HG02943 (cell line): Measurements from ENCODE around the gene MRPS6.

ENCODE experiments used
- ATAC-seq: cut with Tn5 transposase; IDR thresholded peaks from one replicate; pipeline ENCODE4 v1.9.1; 2021; ENCODE audit warnings: mild to moderate bottlenecking, low read depth, moderate library complexity; ENCODE audit not compliant: unreplicated experiment

MRPS6 gene

DNA sequence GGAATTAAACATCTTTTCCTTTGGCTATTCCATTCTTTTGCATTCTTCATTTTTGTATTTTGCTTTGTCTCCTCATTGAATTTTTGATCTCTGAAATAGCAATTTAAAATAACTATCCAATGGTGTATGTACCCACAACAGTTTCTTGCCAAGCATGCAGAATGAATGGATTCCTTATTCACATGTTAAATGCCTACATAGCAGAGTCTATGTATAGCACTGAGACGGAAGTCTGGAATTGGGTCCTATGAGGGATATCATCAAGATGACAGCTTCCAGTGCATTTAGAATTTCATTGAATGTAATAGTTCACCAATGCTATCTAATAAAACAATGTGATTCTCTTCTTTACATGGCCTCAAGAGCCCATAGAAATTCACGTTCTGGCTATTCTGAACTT lies 97.5 kb downstream of the MRPS6 start:
- ATAC-seq: no peak

DNA sequence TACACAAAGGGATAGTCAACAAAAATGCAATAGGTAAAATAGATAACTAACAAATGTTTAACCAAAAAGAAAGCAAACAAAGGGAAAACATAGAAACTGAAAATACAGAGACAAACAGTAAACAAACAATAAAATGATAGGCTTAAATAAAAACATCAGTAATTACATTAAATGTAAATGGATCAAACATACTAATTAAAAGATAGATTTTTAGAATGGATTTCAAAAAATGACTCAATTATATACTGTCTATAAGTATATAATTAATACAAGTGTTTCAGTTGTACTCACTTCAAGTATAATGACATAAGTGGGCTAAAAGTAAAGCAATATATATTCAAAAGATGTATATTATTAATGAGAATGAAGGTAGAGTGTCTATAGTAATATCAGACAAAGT lies 101.1 kb downstream of the MRPS6 start:
- ATAC-seq: no peak

DNA sequence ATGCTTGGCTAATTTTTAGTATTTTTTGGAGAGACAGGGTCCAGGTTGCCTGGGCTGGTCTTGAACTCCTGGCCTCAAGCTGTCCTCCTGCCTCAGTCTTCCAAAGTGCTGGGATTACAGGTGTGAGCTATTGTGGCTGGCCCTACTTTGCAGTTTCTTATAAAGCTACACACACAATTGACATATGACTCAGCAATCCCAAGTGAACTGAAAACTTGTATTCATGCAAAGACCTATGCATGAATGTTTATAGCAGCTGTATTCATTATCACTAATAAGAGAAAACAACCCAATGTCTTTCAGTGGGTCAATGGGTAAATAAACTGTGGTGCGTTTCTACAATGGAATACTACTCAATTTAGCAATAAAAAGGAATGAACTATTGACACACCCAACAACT lies 103.1 kb downstream of the MRPS6 start:
- no peak for ATAC-seq

DNA sequence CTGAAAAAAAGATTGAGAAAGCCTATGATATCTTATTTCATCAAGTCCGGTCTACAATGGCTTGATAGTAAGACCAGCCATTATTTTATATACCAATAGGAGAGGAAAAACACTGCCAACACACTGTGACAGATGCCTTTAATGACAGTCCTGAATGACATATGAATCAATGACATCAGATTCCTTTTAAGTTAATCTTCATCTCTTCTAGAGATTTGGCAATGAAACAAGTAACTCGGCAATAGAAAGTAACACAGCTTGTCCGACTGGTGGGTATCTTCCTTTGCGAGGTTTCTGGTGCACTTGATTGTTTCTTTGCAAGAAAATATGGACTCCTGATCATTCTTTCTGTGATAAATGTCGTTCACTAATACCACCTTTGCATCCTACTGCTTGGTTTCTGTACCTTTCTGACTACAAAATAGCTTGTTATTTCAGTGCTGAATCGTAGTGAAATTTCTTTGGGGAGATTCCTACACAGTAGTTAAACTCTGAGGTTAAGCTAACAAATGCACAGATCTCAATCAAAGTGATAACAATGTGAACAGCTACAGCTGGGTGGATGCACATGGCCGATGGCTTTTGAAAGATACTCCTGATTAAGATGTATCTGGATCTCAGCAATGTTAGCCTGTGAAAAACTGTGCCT lies 104.7 kb downstream of the MRPS6 start:
- ATAC-seq: no peak

DNA sequence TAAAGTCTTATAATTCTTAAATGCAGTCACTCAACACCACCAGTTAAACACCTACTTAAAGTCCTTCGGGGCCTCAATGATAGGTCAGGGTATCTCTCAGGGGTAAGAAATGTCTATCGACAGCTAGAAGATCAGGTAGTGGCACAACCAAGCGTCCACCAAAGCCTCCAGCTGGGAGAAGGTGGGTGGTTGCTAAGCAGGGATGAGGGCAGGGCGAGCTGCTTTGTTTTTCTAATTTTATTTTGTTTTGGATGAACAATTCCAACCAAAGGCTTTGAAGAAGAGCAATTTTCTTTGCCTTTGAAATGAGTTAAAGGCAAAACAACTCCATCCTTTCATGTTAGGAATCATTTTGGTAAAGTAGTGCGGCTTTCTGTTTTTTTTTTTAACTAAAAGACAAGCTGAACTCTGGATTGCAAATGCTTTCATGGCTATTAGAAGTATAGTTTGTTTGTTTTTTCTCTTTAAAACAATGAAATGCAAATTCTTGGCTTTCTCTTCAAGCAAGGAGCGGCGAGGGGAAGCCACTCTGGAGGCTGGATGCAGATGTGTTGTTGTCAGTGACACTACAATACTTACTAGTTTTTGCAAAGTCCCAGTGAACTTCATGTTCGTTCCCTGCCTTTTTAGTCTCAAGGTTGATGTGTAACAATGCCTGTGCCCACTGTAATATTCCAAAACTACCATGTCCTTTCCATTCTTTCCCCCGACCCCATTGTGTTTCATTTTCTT lies 106.0 kb downstream of the MRPS6 start:
- ATAC-seq: no peak

DNA sequence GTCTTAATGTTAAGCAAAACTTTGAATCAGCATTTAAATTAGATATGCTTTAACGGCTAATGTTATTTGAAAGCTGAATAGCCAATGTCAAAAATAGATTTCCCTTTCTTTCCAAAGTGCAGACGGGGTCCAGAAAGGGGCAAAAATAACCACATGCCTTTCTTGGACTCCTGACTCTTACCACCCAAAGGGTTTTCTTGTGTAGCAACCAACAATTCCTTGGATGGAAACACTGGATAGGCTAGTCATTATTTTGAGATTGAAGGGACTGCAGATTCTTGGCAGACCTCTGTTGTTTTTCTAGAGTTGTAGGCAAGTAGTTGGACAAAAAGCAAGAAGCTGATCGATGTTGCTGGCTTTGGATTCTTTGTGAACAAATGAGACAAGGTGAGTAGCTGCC lies 107.0 kb downstream of the MRPS6 start:
- ATAC-seq: no peak

DNA sequence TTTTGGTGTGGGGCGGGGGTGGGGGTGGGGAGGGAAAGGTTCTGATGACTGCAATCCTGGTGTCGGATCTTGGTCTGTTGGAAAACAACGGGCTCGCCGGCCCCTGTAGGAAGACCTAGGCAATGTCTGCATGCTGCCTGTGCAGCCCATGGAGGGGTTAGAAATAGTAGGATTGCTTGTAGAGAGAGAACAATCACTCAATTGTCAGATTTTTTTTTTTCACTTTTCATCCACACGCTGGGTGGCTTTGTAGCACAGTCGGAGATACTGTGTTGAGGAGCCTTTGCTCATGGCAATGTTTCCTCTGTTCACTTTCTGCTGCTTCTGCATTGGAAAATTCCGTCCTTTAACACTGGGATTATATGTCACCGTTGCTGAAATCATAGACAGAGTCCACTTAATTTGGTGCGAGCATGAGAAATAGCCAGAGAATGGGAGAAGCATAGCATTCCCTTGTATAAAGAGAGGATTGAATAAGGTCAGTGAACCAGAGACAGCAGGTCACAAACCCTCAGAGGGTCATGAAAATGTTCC lies 107.5 kb downstream of the MRPS6 start:
- ATAC-seq: no peak

DNA sequence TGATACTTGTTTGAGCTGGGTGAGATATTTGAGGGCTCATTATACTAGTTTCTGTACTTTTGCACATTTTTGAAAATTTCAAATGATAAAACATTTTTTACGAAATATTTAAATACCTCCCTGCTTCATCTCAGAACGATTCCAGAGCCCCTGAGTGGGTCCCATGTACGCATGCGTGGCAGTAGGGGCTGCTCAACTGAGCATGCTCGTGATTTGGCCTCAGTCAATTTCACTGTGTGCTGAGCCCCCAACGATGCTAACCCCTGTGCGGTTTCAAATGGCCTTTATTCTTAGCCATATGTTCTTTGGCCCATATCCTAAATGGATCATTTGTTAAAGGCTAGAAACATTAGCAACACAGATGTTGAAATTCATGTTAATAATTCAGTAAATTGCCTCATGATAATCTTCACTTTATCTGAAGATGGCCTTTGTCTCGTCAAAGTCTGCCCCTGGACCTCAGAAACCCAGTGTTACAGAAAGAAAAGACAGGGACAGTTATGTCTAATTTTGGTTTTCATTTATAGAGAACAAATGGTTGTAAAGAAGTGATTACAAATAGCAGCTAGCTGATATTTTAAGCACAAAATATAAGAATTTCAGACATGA lies 108.2 kb downstream of the MRPS6 start:
- no peak for ATAC-seq

DNA sequence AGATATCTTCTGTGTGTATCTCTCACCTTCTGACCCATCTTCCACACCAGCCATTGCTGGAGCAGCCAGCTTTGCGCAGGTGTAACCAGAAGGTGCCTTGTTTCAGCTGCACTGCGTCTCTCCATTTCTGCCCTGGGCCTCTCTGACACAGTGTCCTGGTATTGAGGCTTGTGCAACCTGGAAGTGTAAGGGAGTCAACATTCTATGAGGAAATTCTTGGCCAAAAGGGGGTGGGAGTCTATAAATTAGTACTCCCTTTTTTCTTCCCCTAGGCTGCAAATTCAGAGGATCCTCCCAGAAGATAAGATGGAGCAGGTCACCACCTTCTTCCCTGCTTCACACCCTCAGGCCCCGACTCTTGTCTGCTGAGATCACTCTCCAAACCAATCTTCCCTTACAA lies 109.1 kb downstream of the MRPS6 start:
- ATAC-seq: no peak

DNA sequence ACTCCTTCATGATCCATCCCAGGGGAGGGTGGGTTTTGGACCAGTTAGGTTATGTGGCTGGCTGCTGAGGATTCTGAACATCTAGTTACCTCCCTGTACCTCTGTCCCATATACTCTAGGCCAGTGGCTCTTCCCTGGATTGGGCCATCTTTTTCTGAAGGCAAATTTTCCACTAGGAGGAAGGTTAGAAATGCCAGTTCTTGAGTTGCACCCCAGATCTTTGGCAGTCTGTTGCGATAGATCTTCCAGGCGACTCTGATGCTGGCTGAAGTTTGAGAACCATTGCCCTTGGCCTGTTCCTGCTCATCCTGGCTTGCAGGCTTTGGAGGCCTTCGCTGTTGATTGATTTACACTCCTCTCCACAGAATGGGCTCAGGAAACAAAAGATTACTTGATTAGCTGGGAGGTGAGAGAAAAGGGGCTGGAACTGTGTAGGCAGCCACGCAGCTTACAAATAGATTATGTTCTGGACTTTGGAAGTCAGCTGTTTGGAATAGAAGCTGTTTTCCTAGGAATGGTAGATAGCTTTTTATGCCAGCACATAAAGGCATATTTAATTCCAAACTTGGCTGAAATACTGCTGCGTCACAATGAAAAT lies 110.1 kb downstream of the MRPS6 start:
- no peak for ATAC-seq

DNA sequence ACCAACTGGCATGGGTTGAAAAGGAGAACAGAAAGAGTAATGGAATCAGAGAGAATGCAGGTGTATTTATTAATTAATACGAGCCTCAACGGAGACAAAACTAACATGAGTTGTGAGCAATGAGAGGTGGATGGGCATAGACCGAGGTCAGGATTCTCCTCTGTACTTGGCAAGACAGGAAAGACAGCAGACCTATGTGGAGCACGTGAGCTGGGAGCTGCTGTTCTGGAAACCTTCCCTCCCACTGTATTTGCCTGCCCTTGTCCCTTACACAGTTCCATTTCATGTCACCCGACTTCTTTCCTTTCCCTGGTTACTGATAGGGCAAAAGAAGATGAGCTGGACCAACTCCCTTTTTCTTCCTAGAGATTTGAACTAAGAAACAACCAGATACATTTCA lies 110.9 kb downstream of the MRPS6 start:
- no peak for ATAC-seq

DNA sequence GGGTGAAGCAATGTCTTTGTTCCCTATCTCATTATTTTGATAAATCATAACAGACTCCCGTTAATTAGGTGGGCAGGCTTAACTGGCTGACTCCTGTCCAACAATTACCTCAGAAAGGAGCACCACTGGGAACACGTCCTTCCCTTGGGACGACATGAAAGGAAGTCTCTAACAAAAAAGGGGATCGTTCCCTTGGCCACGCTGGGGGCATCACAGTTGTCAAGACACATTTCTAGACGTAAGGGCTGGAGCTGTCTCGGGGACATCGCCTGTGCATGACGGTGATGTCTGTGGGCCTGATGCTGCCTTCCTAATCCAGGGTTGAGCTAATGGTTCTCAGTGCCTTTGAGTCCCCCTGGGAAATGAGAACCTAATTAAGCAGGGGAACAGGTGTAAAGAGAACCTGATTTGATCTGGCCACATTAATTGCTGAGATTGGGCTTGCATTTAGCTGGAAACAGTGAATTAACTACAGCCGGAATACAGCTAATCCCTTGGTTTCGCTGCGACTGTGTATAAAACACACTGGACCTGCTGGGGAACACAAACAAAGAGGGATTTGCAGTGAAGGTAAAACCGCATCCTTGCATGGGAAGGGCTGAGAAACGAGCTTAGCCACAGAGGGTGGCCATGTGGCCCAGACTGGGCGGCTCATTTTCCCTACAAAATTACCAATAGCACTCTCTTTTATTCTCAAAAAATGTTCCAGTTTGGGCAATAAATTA lies 111.8 kb downstream of the MRPS6 start:
- no peak for ATAC-seq

DNA sequence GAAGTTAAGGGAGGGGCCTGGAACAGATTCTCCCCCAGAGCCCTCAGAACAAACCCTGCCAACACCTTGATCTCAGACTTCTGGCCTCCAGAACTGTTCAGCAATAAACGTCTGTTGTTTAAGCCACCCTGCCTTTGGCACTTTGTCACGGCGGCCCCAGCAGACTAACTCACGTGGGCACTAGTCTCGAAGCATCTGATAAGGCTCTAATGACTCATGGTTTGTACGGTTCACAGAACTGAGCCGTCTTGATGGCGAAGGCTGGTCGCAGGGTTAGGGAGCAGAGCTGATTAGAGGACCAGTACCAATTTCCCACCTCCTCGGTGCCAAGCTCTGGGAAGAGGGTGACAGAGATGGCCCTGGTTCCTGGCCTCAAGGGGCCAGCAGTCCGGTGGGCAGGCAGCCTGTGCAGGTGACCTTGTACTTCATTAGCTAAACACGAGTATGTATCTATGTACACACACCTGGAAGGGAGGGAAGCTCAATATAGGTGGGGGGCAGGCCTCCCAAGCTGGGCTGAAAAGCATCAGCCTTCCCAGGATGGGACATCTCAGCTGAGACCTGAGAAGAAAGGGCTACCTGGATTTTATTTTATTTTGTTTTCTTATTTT lies 112.8 kb downstream of the MRPS6 start:
- ATAC-seq: no peak

DNA sequence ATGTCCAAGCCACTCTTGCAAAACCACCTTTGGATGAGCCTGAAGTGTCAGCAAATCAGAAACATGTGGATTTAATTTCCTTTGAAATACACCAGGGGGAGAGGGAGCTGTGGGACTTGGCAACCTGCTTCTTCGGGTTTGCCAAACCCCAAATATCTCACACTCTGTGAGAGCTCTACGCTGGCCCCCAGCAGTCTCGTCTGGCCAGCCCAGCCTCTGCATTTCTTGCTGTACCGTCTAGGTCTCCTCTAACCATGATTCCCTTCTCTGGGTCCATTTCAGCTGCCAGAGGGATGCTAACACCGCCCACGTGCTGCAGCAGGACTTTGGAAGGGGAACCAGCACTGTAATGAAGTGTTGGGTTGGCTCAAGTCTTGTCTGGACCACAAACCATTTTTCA lies 114.6 kb downstream of the MRPS6 start:
- no peak for ATAC-seq

DNA sequence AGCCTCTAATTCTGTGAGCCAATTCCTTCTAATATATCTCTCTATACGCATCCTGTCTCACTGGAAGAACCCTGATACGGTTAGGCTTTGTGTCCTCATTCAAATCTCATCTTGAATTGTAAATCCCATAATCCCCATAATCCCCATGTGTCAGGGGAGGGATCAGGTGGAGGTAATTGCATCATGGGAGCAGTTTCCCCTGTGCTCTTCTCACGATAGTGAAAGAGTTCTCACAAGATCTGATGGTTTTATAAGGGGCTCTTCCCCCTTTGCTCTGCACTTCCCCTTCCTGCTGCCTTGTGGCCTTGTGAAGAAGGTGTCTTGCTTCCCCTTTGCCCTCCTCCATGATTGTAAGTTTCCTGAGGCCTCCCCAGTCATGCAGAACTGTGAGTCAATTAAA lies 116.1 kb downstream of the MRPS6 start:
- no peak for ATAC-seq

DNA sequence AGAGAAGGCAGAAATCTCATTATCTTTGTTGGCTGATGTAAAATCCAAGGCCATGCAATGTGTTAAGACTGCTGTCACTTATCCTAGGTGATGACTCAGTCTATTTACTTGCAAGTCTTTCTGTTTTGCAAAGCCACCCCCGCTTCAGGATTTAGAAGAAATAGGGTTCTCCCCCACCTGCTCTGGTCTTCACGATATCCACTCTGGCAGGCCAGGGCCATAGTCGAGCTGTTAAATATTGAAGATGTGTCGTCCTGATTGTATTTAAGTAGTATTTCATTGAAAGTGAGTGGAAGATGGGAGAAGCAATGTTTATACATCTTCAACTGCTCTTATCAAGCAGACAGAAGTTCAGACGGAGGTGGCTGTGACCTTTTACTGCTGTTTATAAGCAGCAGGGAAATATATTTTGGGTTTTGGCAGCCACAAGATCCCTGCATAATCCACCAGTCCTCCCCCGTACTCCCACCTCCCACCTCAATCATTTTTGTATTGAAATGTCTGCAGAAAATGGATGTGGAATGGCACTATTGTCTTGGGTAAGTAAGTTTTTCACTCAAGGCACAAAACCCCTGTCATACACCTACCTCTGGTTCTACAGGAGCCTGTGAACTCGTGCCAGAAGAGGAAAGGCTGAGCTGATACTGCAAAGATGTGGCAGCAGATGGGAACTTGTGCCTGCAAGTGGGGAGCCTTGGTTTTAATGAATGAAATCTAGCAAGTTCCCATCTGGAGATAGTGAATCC lies 117.4 kb downstream of the MRPS6 start:
- ATAC-seq: no peak

DNA sequence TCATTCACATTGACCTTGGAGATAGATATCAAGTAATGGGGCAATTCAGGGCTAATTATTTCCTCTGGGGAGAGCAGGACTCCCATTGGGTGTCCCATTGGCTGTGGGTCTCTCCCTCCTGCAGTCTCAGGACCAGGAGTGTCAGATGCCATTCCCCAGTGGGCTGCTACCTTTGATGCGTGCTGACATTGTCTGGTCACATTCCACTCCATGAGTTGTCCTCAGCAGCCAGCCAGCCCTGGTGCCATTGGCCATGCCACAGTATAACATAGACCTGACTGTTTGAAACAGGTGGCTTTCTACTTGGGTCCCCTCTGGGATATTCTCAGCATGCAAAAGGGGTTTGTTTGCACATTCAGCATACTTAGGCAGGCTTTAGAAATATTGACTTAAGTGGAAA lies 118.5 kb downstream of the MRPS6 start:
- ATAC-seq: no peak
